A673 (cell line): ENCODE data around the gene MICAL3. TPM values are rescaled to one million over a fixed set of nuclear protein-coding genes. Genes with fewer than 3 reads are reported as not detected.

Experiments used
- BruUV-seq: library from RNA; stranded (reverse); fragments of 400-500 nt; replicated peaks from 2 replicates; lab custom pipeline; 2021; lab: Mats Ljungman, UMichigan
- CTCF ChIA-PET: fragments of 300-600 bp; sonication (Branson Sonifier 250); formaldehyde crosslinking; loops from one replicate; lab custom pipeline; 2022; ENCODE audit warnings: antibody characterized with exemption; lab: Charles Lee
- POLR2A ChIA-PET: fragments of 300-600 bp; sonication (Branson Sonifier 250); formaldehyde crosslinking; loops from one replicate; lab custom pipeline; 2022; ENCODE audit warnings: antibody characterized with exemption; ENCODE audit not compliant: low non-redundant PET; lab: Charles Lee
- DNase-seq: peaks from one replicate; pipeline ENCODE4 v3.0.0-alpha.2; 2015; ENCODE audit warnings: low spot score
- H3K27ac ChIP-seq: fragments of 200-600 bp; sonication (generic); 2 replicates; pipeline ENCODE4 v1.5.1; 2016; ENCODE audit warnings: mixed run types, low read depth, mild to moderate bottlenecking, mixed read lengths, antibody characterized with exemption, low read length; ENCODE audit not compliant: poor library complexity, severe bottlenecking
- H3K27me3 ChIP-seq: fragments of 200-600 bp; sonication (generic); replicated peaks from 2 replicates; pipeline ENCODE4 v1.6.1; 2017; ENCODE audit warnings: mixed run types, low read depth, mild to moderate bottlenecking, mixed read lengths, antibody characterized with exemption, low read length; ENCODE audit not compliant: insufficient read depth, poor library complexity
- H3K36me3 ChIP-seq: fragments of 200-600 bp; sonication (generic); 2 replicates; pipeline ENCODE4 v1.6.1; 2016; ENCODE audit warnings: mixed run types, mild to moderate bottlenecking, mixed read lengths, antibody characterized with exemption, low read length; ENCODE audit not compliant: insufficient read depth, poor library complexity, severe bottlenecking
- H3K4me1 ChIP-seq: fragments of 200-600 bp; sonication (generic); 2 replicates; pipeline ENCODE4 v1.6.1; 2017; ENCODE audit warnings: mixed run types, mild to moderate bottlenecking, mixed read lengths, antibody characterized with exemption, low read length; ENCODE audit not compliant: insufficient read depth, poor library complexity, severe bottlenecking
- H3K4me3 ChIP-seq: fragments of 200-600 bp; sonication (generic); 2 replicates; pipeline ENCODE4 v1.5.1; 2016; ENCODE audit warnings: low read depth, mixed run types, mild to moderate bottlenecking, mixed read lengths, low read length; ENCODE audit not compliant: poor library complexity, severe bottlenecking
- H3K9me3 ChIP-seq: fragments of 200-600 bp; sonication (generic); 2 replicates; pipeline ENCODE4 v1.6.1; 2016; ENCODE audit warnings: mixed run types, low read depth, mild to moderate bottlenecking, mixed read lengths, antibody characterized with exemption, low read length; ENCODE audit not compliant: poor library complexity, severe bottlenecking
- CTCF ChIP-seq: fragments of 300-800, 200-600 bp; sonication (generic); conservative IDR thresholded peaks from 2 replicates; pipeline ENCODE4 v1.5.1; 2017; ENCODE audit warnings: low read depth, mild to moderate bottlenecking, antibody characterized with exemption, low read length, moderate library complexity, mixed read lengths
- EZH2 ChIP-seq: fragments of 200-600 bp; sonication (generic); IDR thresholded peaks from 2 replicates; pipeline ENCODE4 v1.6.1; 2017; ENCODE audit warnings: borderline replicate concordance, low read depth, mild to moderate bottlenecking, mixed read lengths, antibody characterized with exemption, low read length; ENCODE audit not compliant: poor library complexity, severe bottlenecking
- intact Hi-C: fragments of 100-400 bp; cut with micrococcal nuclease; formaldehyde crosslinking; loops from one replicate; pipeline ENCODE4 v1.10.0; 2022; ENCODE audit not compliant: unreplicated experiment
- total RNA-seq: library from RNA; stranded (reverse); gene quantifications from 2 replicates; pipeline ENCODE4 v1.2.3, GENCODE V29; 2021

Gene MICAL3
- total RNA-seq, 1 experiment from 2014 or later: 63.6 TPM

GRCh38 chr22:17972385-17973191 is 51.8 kb downstream of the MICAL3 start:
- peak; percentile 17 for DNase-seq
- Histone ChIP-seq H3K36me3 (peaks cover 4% of the 10 kb centered on the region), H3K9me3 (no peaks in the 10 kb centered on the region), H3K4me3 (no peak overlapping the region), H3K4me1 (peaks cover 22% of the 10 kb centered on the region), H3K27ac (peak overlapping the region; percentile 37), H3K27me3 (no peaks in the 10 kb centered on the region)
- BruUV-seq: no TSS peak
- ChIA-PET CTCF (no interaction called here), POLR2A (no interaction called here)
- intact Hi-C loops: no loop called here
- TF ChIP-seq EZH2 (no peak), CTCF (no peak)

- H3K9me3 ChIP-seq: no peaks in the 10 kb centered on the region
- no peak for DNase-seq
- H3K36me3 ChIP-seq: peaks cover 4% of the 10 kb centered on the region
- BruUV-seq: no TSS peak
- H3K4me3 ChIP-seq: no peak overlapping the region
- TF ChIP-seq CTCF (no peak), EZH2 (no peak)
- peaks cover 22% of the 10 kb centered on the region for H3K4me1 ChIP-seq
- ChIA-PET CTCF (no interaction called here), POLR2A (no interaction called here)
- H3K27ac ChIP-seq: peak overlapping the region; percentile 3
- intact Hi-C loops: no loop called here
- no peaks in the 10 kb centered on the region for H3K27me3 ChIP-seq
Observed at GRCh38 chr22:17971711-17972110, 52.6 kb downstream of the MICAL3 start.

GRCh38 chr22:17970201-17970708 is 54.1 kb downstream of the MICAL3 start:
- H3K36me3 ChIP-seq: peaks cover 4% of the 10 kb centered on the region
- DNase-seq: peak; percentile 50
- H3K4me1 ChIP-seq: peaks cover 22% of the 10 kb centered on the region
- CTCF ChIA-PET: no interaction called here
- BruUV-seq: no TSS peak
- H3K9me3 ChIP-seq: no peaks in the 10 kb centered on the region
- peak overlapping the region; percentile 62 for H3K27ac ChIP-seq
- no peak overlapping the region for H3K4me3 ChIP-seq
- intact Hi-C loops: no loop called here
- TF ChIP-seq EZH2 (no peak), CTCF (no peak)
- H3K27me3 ChIP-seq: no peaks in the 10 kb centered on the region
- POLR2A ChIA-PET: no interaction called here
